ENCODE measurements around the gene BAZ2A. TPM values are rescaled to one million over a fixed set of nuclear protein-coding genes. Genes with fewer than 3 reads are reported as not detected.
"Not testable (repeated sequence)": the region's sequence is repeated elsewhere in the genome, so short reads cannot be mapped to it uniquely, and the experiment has no call there.

Gene BAZ2A
- total RNA-seq, 1 donor from 2014 or later, result 43.1 TPM

DNA sequence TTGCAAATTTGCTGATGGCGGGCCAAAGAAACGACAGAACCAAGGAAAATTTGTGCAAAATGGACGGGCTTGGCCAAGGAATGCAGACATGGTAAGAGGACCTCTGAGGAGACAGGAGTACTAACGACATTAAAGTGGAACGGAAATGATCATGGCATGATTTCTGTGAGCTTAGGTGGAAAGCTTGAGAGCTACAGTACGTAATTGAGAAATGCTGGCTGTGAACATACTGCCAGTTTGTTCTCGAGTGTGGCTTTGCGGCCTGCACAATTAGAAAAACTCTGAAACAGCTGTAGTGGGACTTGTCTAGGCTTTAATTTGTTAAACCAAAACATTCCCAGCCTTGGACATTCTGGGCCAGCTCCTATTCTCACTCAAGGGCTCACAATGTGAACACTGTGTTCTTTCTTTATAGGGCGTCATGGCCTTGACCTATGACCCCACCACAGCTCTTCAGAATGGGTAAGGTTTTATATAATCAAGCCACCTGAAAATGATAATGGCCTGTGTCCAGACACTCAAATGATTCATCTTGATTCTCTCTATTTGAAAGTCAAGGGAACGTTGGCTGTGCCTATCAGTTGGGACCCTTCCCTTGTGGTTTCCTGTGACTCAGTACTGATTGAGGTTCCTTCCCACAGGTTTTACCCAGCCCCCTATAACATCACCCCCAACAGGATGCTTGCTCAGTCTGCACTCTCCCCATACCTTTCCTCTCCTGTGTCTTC lies 48.5 kb downstream of the BAZ2A start:
- no peak for TF ChIP-seq CTCF (conservative IDR thresholded peaks at IDR 0.05; ENCODE audit: low read depth, low read length)
- H3K4me3 ChIP-seq (ENCODE audit: low read depth, low read length), result no peak overlapping the region
- DNase-seq (ENCODE audit: low read depth), result no peak

DNA sequence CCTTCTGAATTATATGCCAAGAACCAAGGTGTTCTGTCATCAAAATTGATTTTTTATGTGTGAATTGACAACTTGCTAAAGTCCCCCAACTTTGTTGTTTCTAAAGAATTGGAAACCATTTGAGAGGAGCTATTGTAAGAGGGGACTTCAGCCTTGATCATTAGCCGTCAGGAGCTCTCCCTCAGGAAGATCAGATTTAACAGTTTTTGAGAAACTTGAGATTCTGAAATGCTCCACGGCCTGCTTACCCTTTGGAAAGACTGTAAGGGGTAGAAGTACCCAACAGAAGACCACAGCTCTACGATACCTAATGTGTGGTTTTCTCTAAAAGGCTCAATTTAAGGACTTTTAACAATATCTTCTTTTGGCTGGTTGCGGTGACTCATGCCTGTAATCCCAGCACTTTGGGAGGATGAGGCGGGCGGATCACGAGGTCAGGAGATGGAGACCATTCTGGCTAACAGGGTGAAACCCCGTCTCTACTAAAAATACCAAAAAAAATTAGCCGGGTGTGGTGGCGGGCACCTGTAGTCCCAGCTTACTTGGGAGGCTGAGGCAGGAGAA lies 51.1 kb downstream of the BAZ2A start:
- no peak for TF ChIP-seq CTCF (conservative IDR thresholded peaks at IDR 0.05; ENCODE audit: low read depth, low read length)
- no peak for DNase-seq (ENCODE audit: low read depth)
- H3K4me3 ChIP-seq (ENCODE audit: low read depth, low read length), result no peak overlapping the region

DNA sequence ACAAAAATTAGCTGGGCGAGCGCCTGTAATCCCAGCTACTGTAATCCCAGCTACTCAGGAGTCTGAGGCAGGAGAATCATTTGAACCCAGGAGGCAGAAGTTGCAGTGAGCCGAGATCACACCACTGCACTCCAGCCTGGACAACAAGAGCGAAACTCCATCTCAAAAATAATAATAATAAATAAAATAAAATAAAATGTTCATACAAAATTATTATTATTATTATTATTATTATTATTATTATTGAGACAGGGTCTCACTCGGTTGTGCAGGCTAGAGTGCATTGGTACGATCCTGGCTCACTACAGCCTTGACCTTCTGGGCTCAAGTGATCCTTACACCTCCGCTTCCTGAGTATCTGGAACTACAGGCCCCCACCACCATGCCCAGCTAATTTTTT lies 52.9 kb downstream of the BAZ2A start:
- not testable (repeated sequence) for H3K4me3 ChIP-seq (ENCODE audit: low read depth, low read length); DNase-seq (ENCODE audit: low read depth)

GRCh38 chr12:56574210-56574609 lies 55.9 kb downstream of the BAZ2A start:
- no peak for TF ChIP-seq CTCF (conservative IDR thresholded peaks at IDR 0.05; ENCODE audit: low read depth, low read length)
- H3K4me3 ChIP-seq (ENCODE audit: low read depth, low read length), result no peak overlapping the region
- no peak for DNase-seq (ENCODE audit: low read depth)

DNA sequence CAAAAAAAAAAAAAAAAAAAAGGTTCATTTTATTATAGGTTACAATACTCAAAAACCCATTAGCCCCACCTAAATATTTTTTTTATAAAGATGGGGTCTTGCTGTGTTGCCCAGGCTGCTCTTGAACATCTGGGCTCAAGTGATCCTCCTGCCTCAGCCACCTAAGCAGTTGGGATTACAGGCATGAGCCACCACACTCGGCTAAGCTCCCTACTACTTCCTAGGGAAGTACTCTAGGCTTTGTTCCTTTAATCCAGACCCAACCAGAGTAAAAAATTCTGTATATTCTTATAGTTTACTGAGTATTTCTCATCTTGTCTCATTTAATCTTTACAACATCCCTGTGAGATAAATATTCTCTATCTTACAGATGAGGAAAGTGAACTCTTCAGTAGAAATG lies 57.8 kb downstream of the BAZ2A start:
- H3K4me3 ChIP-seq (ENCODE audit: low read depth, low read length), result no peak overlapping the region

GRCh38 chr12:56571121-56571520 lies 59.0 kb downstream of the BAZ2A start:
- no peak for TF ChIP-seq CTCF (conservative IDR thresholded peaks at IDR 0.05; ENCODE audit: low read depth, low read length)
- H3K4me3 ChIP-seq (ENCODE audit: low read depth, low read length), result no peak overlapping the region
- no peak for DNase-seq (ENCODE audit: low read depth)

More for the DNA sequence above, 57.8 kb downstream of the BAZ2A start:
- DNase-seq (ENCODE audit: low read depth), result no peak
- no peak for TF ChIP-seq CTCF (conservative IDR thresholded peaks at IDR 0.05; ENCODE audit: low read depth, low read length)

DNA sequence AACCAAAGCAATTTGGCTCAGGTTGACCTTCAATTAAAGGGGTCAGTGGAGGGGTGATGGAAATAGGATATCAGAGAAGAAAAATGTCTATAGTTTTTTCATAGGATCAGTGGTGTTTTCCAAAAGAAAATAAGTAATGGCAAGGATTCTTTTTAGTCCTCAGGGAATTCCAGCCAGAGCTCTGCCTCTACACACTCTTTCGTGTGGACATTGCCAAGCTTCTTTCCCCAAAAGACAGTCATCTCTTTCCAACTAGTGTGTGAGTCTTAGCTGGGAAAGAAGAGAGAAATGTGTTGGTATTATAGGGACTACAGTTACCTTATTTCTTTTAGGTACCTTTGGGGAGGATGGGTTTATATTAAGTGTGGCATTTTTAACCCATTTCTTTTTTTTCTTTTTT lies 62.0 kb downstream of the BAZ2A start:
- no peak for DNase-seq (ENCODE audit: low read depth)
- no peak for TF ChIP-seq CTCF (conservative IDR thresholded peaks at IDR 0.05; ENCODE audit: low read depth, low read length)

More for the DNA sequence above, 62.0 kb downstream of the BAZ2A start:
- H3K4me3 ChIP-seq (ENCODE audit: low read depth, low read length), result no peak overlapping the region

Data from epithelial cell of proximal tubule (primary cell).